H1 (cell line): ENCODE measurements around the gene CACNB4. TPM values are rescaled to one million over a fixed set of nuclear protein-coding genes. Genes with fewer than 3 reads are reported as not detected.

Experiments used
- CTCF ChIA-PET: fragments of 300-600 bp; sonication (Branson Sonifier 250); formaldehyde crosslinking; loops from one replicate; lab custom pipeline; 2021; ENCODE audit not compliant: partially characterized antibody; lab: Charles Lee
- POLR2A ChIA-PET: fragments of 300-600 bp; sonication (Branson Sonifier 250); formaldehyde crosslinking; loops from one replicate; lab custom pipeline; 2021; ENCODE audit warnings: inconsistent platforms; ENCODE audit not compliant: partially characterized antibody; lab: Charles Lee
- DNase-seq, 2 experiments: peaks; one replicate each; pipeline versions ENCODE4 v3.0.0 to v3.0.0-alpha.2; 2010 to 2022; ENCODE audit warnings: low spot score in 2 of 2, low read depth in 1 of 2, mixed read lengths in 1 of 2
- FAIRE-seq: peaks from 2 replicates; lab custom pipeline; 2011; peaks lifted over from hg19 to GRCh38; lab: Jason Lieb, UNC
- H2AFZ ChIP-seq: 2 replicates; pipeline ENCODE4 v1.8.1; 2012; ENCODE audit warnings: low read length, inconsistent platforms
- H2AK5ac ChIP-seq: 2 replicates; pipeline ENCODE4 v1.6.1; 2013; ENCODE audit warnings: low read depth, low read length
- H2BK120ac ChIP-seq: replicated peaks from 2 replicates; pipeline ENCODE3; 2013; ENCODE audit warnings: low read depth, low read length, inconsistent platforms
- H2BK12ac ChIP-seq: 2 replicates; pipeline ENCODE4 v1.6.1; 2013; ENCODE audit warnings: low read depth, low read length
- H2BK15ac ChIP-seq: 2 replicates; pipeline ENCODE4 v1.6.1; 2013; ENCODE audit warnings: low read length
- H2BK20ac ChIP-seq: 2 replicates; pipeline ENCODE4 v1.6.1; 2013; ENCODE audit warnings: low read length
- H2BK5ac ChIP-seq: 2 replicates; pipeline ENCODE4 v1.6.1; 2013; ENCODE audit warnings: low read depth, low read length
- H3K14ac ChIP-seq: 2 replicates; pipeline ENCODE4 v1.6.1; 2013; ENCODE audit warnings: inconsistent platforms; ENCODE audit not compliant: insufficient read length
- H3K18ac ChIP-seq: 2 replicates; pipeline ENCODE4 v1.6.1; 2013; ENCODE audit warnings: low read length; ENCODE audit errors: extremely low read depth
- H3K23ac ChIP-seq: 2 replicates; pipeline ENCODE4 v1.6.1; 2013; ENCODE audit warnings: inconsistent platforms; ENCODE audit not compliant: insufficient read length
- H3K23me2 ChIP-seq: 2 replicates; pipeline ENCODE4 v1.6.1; 2013; ENCODE audit warnings: low read depth, low read length
- H3K27ac ChIP-seq: 2 replicates; pipeline ENCODE4 v1.6.1; 2011; ENCODE audit warnings: low read depth, low read length, inconsistent platforms
- H3K27me3 ChIP-seq, 4 experiments: replicated peaks in 1 of 4; 1 replicate in 1 of 4; 2 replicates in 3 of 4; pipeline versions ENCODE4 v1.6.1 to v1.8.1; 2011 to 2013; ENCODE audit warnings: low read length in 3 of 4, mild to moderate bottlenecking in 3 of 4, inconsistent platforms in 2 of 4, mixed read lengths in 2 of 4, moderate library complexity in 1 of 4; ENCODE audit not compliant: control insufficient read depth in 3 of 4, insufficient read depth in 3 of 4; ENCODE audit errors: extremely low read depth in 1 of 4
- H3K36me3 ChIP-seq, 4 experiments: 2 replicates each; pipeline versions ENCODE4 v1.6.1 to v1.8.1; 2011 to 2013; ENCODE audit warnings: mild to moderate bottlenecking in 4 of 4, low read length in 3 of 4, moderate library complexity in 2 of 4, control low read depth in 1 of 4, inconsistent platforms in 1 of 4; ENCODE audit not compliant: insufficient read depth in 4 of 4, control insufficient read depth in 2 of 4
- H3K4ac ChIP-seq: replicated peaks from 2 replicates; pipeline ENCODE3; 2013; ENCODE audit warnings: low read length, low read depth, mixed read lengths, inconsistent platforms; ENCODE audit not compliant: insufficient read length
- H3K4me1 ChIP-seq, 4 experiments: replicated peaks in 1 of 4; 1 replicate in 1 of 4; 2 replicates in 3 of 4; pipeline versions ENCODE4 v1.6.1 to v1.8.1; 2011 to 2013; ENCODE audit warnings: low read length in 3 of 4, inconsistent platforms in 2 of 4, mixed read lengths in 1 of 4; ENCODE audit not compliant: insufficient read depth in 4 of 4, control insufficient read depth in 3 of 4
- H3K4me2 ChIP-seq, 2 experiments: 2 replicates each; pipeline versions ENCODE4 v1.6.1 to v1.8.1; 2011 to 2013; ENCODE audit warnings: low read depth in 2 of 2, low read length in 2 of 2, control low read depth in 1 of 2, inconsistent platforms in 1 of 2, mild to moderate bottlenecking in 1 of 2; ENCODE audit not compliant: insufficient read depth in 1 of 2
- H3K4me3 ChIP-seq, 4 experiments: fragments of 200-600, 300-600 bp in 1 of 4; sonication (generic), shearing (Covaris generic), sonication (Bioruptor Twin) in 1 of 4; 2 replicates each; pipeline versions ENCODE4 v1.5.1 to v1.8.1; 2011 to 2016; ENCODE audit warnings: low read length in 4 of 4, low read depth in 3 of 4, control low read depth in 2 of 4, inconsistent platforms in 2 of 4, mild to moderate bottlenecking in 2 of 4, mixed read lengths in 1 of 4, moderate library complexity in 1 of 4; ENCODE audit not compliant: insufficient read depth in 2 of 4; ENCODE audit errors: extremely low read depth in 1 of 4
- H3K56ac ChIP-seq: replicated peaks from 2 replicates; pipeline ENCODE3; 2013; ENCODE audit warnings: low read depth, mild to moderate bottlenecking, mixed read lengths, low read length, inconsistent platforms; ENCODE audit not compliant: insufficient read length
- H3K79me1 ChIP-seq: 2 replicates; pipeline ENCODE4 v1.6.1; 2013; ENCODE audit warnings: low read depth, low read length, control low read depth
- H3K79me2 ChIP-seq, 2 experiments: 2 replicates each; pipeline versions ENCODE4 v1.6.1 to v1.8.1; 2012 to 2013; ENCODE audit warnings: low read length in 2 of 2, mild to moderate bottlenecking in 2 of 2, inconsistent platforms in 1 of 2; ENCODE audit not compliant: insufficient read depth in 2 of 2, control insufficient read depth in 1 of 2
- H3K9ac ChIP-seq, 4 experiments: replicated peaks in 1 of 4; 1 replicate in 1 of 4; 2 replicates in 3 of 4; pipeline versions ENCODE4 v1.6.1 to v1.8.1; 2011 to 2013; ENCODE audit warnings: low read depth in 3 of 4, low read length in 3 of 4, control low read depth in 2 of 4, mild to moderate bottlenecking in 2 of 4, moderate library complexity in 2 of 4, inconsistent platforms in 1 of 4; ENCODE audit errors: extremely low read depth in 1 of 4
- H3K9me3 ChIP-seq, 2 experiments: 2 replicates each; pipeline versions ENCODE4 v1.6.1 to v1.8.1; 2012 to 2013; ENCODE audit warnings: mild to moderate bottlenecking in 2 of 2, moderate library complexity in 2 of 2, control low read depth in 1 of 2, inconsistent platforms in 1 of 2, low read depth in 1 of 2, low read length in 1 of 2, mixed read lengths in 1 of 2; ENCODE audit not compliant: insufficient read depth in 2 of 2
- H4K20me1 ChIP-seq, 2 experiments: replicated peaks in 1 of 2; 2 replicates each; pipeline versions ENCODE3 to v1.8.1; 2011 to 2013; ENCODE audit warnings: inconsistent platforms in 2 of 2, low read length in 2 of 2, mild to moderate bottlenecking in 1 of 2; ENCODE audit not compliant: insufficient read depth in 2 of 2, control insufficient read depth in 1 of 2
- H4K5ac ChIP-seq: 2 replicates; pipeline ENCODE4 v1.6.1; 2013; ENCODE audit warnings: low read length, low read depth, mixed read lengths, inconsistent platforms; ENCODE audit not compliant: insufficient read length
- H4K8ac ChIP-seq: 2 replicates; pipeline ENCODE4 v1.8.0; 2013; ENCODE audit warnings: mild to moderate bottlenecking, moderate library complexity, low read length, inconsistent platforms; ENCODE audit not compliant: insufficient read depth; ENCODE audit errors: extremely low read depth
- H4K91ac ChIP-seq: replicated peaks from 2 replicates; pipeline ENCODE3; 2013; ENCODE audit warnings: low read length, mixed read lengths, inconsistent platforms; ENCODE audit not compliant: insufficient read length
- WGBS, 2 experiments: shearing (Covaris generic) in 1 of 2; methylation state at CpG; one replicate each; pipeline versions ENCODE4 v1.1.6 to v1.1.7; 2013 to 2015; ENCODE audit warnings: low lambda C conversion rate in 2 of 2, mixed read lengths in 2 of 2, inconsistent platforms in 1 of 2, low coverage in 1 of 2, missing lambda C conversion rate in 1 of 2; ENCODE audit not compliant: insufficient replicate concordance in 2 of 2, insufficient coverage in 1 of 2, insufficient read length in 1 of 2; ENCODE audit errors: extremely low coverage in 1 of 2, missing lambda C conversion rate in 1 of 2; 5-methylcytosine and 5-hydroxymethylcytosine counted together
- polyA plus RNA-seq, 7 experiments: library from polyadenylated mRNA; depleted of rRNA in 3 of 7; stranded (reverse) in 5 of 7; unstranded in 2 of 7; fragments of >200 nt in 5 of 7; fragments of 200-250 nt in 2 of 7; gene quantifications; 1 replicate in 5 of 7; 2 replicates in 1 of 7; 4 replicates in 1 of 7; pipeline versions ENCODE4 v1.2.1 to v1.2.3, GENCODE V29; 2011 to 2013; ENCODE audit warnings: missing spikeins in 2 of 7, mixed read lengths in 2 of 7
- total RNA-seq: library from RNA; stranded (reverse); fragmentation: NEBNext Ultra II Directional; extraction: Animal tissue kit (Norgen Biotek cat#: 25700); gene quantifications from 2 replicates; pipeline ENCODE4 v1.2.1, GENCODE V29; 2021

CACNB4 gene
- total and polyA plus RNA-seq, 2 of the 8 experiments (the other 6 are each of a cell fraction or from before 2014, with no cell fraction given), result 2.0 to 4.0 TPM

DNA sequence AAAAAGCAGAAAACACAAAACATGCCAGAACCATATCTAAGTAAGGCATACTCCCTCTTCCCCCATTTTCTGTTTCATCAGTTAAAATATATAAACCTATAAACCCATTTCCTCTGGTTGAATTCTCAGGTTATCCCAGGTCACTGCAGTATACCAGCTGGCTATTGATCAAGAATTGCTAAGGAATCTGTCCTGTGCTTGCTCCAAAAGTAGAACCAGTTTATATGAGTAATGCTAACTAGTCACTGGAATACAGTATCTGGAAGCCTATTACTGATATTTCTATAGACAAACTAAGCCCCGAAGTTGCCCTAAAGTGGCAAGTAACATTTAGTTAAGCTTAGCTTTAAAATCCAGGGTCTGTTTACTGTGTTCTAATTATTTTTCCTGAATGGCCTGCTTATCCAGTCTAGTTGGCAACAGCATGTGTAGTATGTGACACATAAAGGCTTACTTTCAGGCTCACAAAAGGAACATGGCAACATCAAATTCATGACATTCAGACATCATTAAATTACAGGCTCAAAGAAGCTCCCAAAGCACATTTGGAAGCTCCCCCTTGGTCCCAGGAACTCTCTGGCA is 167.7 kb downstream of the CACNB4 start:
- Histone ChIP-seq H2BK15ac (no peak overlapping the region), H3K4me3 (no peak overlapping the region), H4K91ac (no peak overlapping the region), H3K14ac (no peak overlapping the region), H3K23me2 (no peaks in the 10 kb centered on the region), H3K4me1 (peaks cover 0 to 7% (median 0%) of the 10 kb centered on the region in 4 experiments; a peak in 3 of 7 replicates), H2BK120ac (no peak overlapping the region), H2BK5ac (no peak overlapping the region), H2AFZ (no peak overlapping the region), H2AK5ac (no peak overlapping the region), H3K79me1 (no peaks in the 10 kb centered on the region), H3K4ac (no peak overlapping the region), H3K9ac (no peak overlapping the region), H4K20me1 (no peaks in the 10 kb centered on the region), H3K79me2 (no peaks in the 10 kb centered on the region), H2BK12ac (no peak overlapping the region), H3K27me3 (no peaks in the 10 kb centered on the region), H3K9me3 (no peaks in the 10 kb centered on the region), H3K56ac (no peak overlapping the region), H3K23ac (no peak overlapping the region), H3K4me2 (no peak overlapping the region), H3K18ac (no peak overlapping the region), H3K36me3 (no peaks in the 10 kb centered on the region), H3K27ac (no peak overlapping the region), H2BK20ac (no peak overlapping the region), H4K5ac (no peak overlapping the region), H4K8ac (no peak overlapping the region)
- WGBS, 2 experiments, result 82% methylated on average over 1 of the region's 1 CpG; no CpG with 5 or more reads in 1 of the 2 experiments
- ChIA-PET CTCF (interaction anchor here (2.1 kb wide), 1 partner anchor 17 kb away, joined by 5 read pairs; no protein-coding TSS in a partner anchor), POLR2A (no interaction called here)
- no peak for FAIRE-seq
- DNase-seq, result no peak
